ENCODE data around the gene TTLL11. TPM values are rescaled to one million over a fixed set of nuclear protein-coding genes. Genes with fewer than 3 reads are reported as not detected.

The TTLL11 gene
- polyA plus RNA-seq, 2 donors: 2.3 to 4.5 TPM

DNA sequence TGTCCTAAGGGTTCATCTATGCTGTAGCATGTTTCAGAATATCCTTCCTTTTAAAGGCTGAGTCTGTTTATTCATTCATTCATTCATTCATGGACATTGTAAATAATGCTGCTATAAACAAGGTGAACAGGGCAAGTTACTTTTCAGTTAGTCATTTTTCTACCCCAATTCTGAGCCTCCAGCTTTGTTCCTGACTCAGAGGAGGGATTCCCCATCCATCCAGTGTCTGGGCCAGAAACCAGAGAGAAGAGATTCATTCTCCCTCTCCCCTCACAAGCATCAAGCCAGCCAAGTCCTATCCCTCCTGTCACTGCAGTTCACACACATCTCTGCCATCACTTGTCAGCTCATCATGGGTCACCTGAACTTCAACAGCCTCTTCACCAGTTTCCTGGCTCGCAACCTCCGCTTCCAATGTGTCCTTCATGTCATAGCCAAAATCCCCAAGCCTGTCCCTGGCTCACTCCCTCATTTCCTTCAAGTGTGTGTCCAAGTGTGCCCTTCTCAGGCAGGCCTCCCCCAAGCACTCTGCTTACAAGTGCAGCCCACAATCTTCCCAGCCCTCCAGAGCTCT, 203.0 kb downstream of the TTLL11 start:
- Histone ChIP-seq H3K4me1 (ENCODE audit: control insufficient read depth in 2 of 2, insufficient read depth in 2 of 2, low read length in 1 of 2) (no peaks in the 10 kb centered on the region), H3K4me3 (ENCODE audit: low read depth in 1 of 2, low read length in 2 of 2) (no peak overlapping the region), H3K9me3 (ENCODE audit: control insufficient read depth in 2 of 2, insufficient read depth in 1 of 2, low read depth in 1 of 2, low read length in 1 of 2) (peaks cover 0 to under 1% of the 10 kb centered on the region in 2 donors), H3K27ac (ENCODE audit: low read depth in 2 of 2, low read length in 1 of 2) (no peak overlapping the region), H3K27me3 (ENCODE audit: control insufficient read depth in 1 of 2, insufficient read depth in 2 of 2, low read length in 2 of 2) (no peaks in the 10 kb centered on the region), H3K36me3 (ENCODE audit: control insufficient read depth in 2 of 2, insufficient read depth in 2 of 2, low read length in 1 of 2) (no peaks in the 10 kb centered on the region)
- WGBS, 2 donors: 94 to 95% methylated on average over 2 of the region's 2 CpGs

DNA sequence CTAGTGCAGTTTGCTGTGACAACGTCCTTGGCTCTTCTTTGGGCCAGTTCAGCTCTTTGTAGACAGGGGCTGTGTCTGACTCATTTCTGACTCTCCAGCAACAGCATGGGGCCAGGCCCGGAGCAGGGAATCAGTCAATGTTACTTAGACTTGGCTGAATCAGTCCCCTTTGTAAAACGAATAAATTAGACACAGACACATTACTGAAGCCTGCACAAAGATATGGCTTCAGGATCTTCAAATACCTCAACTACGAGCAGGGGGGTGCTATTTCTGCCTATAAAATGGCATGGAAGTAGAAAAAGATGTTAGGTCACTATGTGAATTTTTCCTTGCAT, 204.7 kb downstream of the TTLL11 start:
- H3K36me3 ChIP-seq (ENCODE audit: control insufficient read depth in 2 of 2, insufficient read depth in 2 of 2, low read length in 1 of 2): no peaks in the 10 kb centered on the region
- no peak overlapping the region for H3K4me3 ChIP-seq (ENCODE audit: low read depth in 1 of 2, low read length in 2 of 2)
- no peaks in the 10 kb centered on the region for H3K4me1 ChIP-seq (ENCODE audit: control insufficient read depth in 2 of 2, insufficient read depth in 2 of 2, low read length in 1 of 2)
- no peak overlapping the region for H3K27ac ChIP-seq (ENCODE audit: low read depth in 2 of 2, low read length in 1 of 2)
- no peaks in the 10 kb centered on the region for H3K27me3 ChIP-seq (ENCODE audit: control insufficient read depth in 1 of 2, insufficient read depth in 2 of 2, low read length in 2 of 2)
- H3K9me3 ChIP-seq (ENCODE audit: control insufficient read depth in 2 of 2, insufficient read depth in 1 of 2, low read depth in 1 of 2, low read length in 1 of 2): no peaks in the 10 kb centered on the region
- WGBS, 2 donors: 60 to 65% methylated on average over 4 of the region's 4 CpGs

DNA sequence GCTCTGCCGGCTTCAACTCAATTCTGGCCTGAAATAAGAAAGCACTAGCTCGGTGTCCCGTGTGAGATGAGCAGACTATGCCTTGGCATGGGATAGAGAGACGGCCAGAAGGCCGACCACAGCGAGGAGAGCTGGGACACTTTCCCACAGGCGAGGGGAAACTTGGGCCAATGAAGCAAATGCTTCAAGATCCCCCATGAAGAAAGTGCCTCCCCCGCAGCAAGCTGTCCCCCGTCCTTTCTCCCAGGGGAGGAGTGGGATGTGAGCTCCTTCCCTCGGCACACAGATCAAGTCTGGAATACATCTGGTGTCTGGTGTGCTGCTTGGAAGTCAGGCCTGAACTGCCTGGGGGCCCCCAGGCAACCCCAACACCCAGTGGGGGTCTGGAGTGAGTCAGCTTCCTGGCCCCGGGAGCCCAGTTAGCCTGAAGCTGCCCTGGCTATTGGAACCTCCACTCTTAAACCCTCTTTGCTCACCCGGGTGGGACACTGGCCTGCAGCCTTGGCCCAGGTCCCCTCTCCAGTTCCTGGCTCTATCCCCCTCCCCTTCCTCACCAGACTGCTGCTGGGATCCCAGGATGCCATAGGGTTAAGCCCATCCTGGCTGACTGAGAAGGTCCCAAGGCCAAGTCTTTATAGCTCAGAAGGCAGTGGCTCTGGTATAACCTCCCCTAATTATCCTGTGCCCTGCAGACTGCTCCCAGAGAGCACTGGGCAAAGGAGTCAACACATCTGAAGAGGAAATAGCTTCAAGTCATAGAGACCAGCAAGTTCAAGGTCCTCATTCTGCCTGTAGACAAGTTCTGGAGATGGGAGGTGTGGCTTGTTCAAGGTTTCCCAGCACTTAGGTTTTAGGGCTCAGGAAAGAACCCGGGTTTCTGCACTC, 205.3 kb downstream of the TTLL11 start:
- no peaks in the 10 kb centered on the region for H3K9me3 ChIP-seq (ENCODE audit: control insufficient read depth in 2 of 2, insufficient read depth in 1 of 2, low read depth in 1 of 2, low read length in 1 of 2)
- H3K27ac ChIP-seq (ENCODE audit: low read depth in 2 of 2, low read length in 1 of 2): no peak overlapping the region
- 75 to 83% methylated on average over 13 of the region's 13 CpGs for WGBS, 2 donors
- H3K4me3 ChIP-seq (ENCODE audit: low read depth in 1 of 2, low read length in 2 of 2): no peak overlapping the region
- H3K4me1 ChIP-seq (ENCODE audit: control insufficient read depth in 2 of 2, insufficient read depth in 2 of 2, low read length in 1 of 2): no peaks in the 10 kb centered on the region
- no peaks in the 10 kb centered on the region for H3K27me3 ChIP-seq (ENCODE audit: control insufficient read depth in 1 of 2, insufficient read depth in 2 of 2, low read length in 2 of 2)
- H3K36me3 ChIP-seq (ENCODE audit: control insufficient read depth in 2 of 2, insufficient read depth in 2 of 2, low read length in 1 of 2): no peaks in the 10 kb centered on the region

DNA sequence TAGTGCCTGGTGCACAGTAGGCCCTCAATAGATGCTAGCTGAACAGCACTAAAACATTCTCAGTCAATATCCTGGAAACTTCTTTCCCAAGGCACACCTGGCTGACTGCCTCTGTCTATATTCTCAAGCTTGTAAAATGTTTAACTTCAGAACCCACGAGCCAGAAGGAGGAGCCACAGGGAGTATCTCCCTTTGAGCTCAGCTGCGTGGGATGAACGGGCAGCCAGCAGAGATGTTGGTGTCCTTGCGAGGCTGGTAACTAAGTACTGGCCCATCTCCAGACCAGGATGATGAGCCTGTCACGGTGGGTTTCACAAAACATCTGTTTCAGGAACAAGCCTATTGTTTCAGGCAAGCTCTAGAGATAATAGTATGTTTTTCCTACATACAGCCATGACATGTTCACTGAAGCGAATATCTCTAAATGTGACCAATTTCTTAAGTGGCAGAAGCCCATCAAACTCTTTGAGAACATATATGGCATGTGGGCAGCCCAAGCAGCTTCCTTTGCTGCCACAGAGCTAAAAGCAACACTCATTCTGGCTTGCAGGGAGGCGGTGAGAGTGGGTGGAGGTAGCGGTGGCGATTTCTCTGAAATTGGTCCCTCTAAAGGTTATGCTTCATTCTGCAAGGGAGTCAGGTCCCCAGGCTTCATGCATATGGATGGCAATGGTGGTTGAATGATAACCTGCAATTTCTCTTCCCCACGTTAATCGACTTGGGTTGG, 206.2 kb downstream of the TTLL11 start:
- WGBS, 2 donors: 77 to 83% methylated on average over 11 of the region's 11 CpGs
- H3K27me3 ChIP-seq (ENCODE audit: control insufficient read depth in 1 of 2, insufficient read depth in 2 of 2, low read length in 2 of 2): no peaks in the 10 kb centered on the region
- H3K4me1 ChIP-seq (ENCODE audit: control insufficient read depth in 2 of 2, insufficient read depth in 2 of 2, low read length in 1 of 2): no peaks in the 10 kb centered on the region
- H3K27ac ChIP-seq (ENCODE audit: low read depth in 2 of 2, low read length in 1 of 2): no peak overlapping the region
- H3K4me3 ChIP-seq (ENCODE audit: low read depth in 1 of 2, low read length in 2 of 2): no peak overlapping the region
- H3K36me3 ChIP-seq (ENCODE audit: control insufficient read depth in 2 of 2, insufficient read depth in 2 of 2, low read length in 1 of 2): no peaks in the 10 kb centered on the region
- H3K9me3 ChIP-seq (ENCODE audit: control insufficient read depth in 2 of 2, insufficient read depth in 1 of 2, low read depth in 1 of 2, low read length in 1 of 2): no peaks in the 10 kb centered on the region

DNA sequence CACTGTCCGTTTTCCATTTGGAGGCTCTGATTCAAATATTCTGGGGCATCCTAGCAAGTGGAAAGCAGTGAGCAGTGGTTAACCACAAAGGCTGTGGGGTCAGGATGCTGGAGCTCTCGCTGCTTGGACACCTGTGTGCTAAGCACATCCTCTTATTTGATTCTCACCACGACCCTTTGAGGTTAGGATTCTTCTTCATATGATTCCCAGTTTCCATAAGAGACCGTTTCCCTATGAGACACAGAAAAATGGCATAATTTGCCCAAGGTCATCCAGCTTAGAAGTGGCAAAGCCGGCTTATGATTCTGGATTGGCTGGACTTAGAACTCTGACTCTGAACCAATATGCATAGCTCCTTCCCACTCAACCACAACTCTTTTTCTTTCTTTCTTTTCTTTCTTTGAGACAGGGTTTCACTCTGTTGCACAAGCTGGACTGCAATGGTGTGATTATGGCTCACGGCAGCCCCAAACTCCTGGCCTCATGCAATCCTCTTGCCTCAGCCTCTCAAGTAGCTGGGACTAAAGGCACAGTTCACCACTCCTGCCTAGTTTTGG, 207.7 kb downstream of the TTLL11 start:
- Histone ChIP-seq H3K9me3 (ENCODE audit: control insufficient read depth in 2 of 2, insufficient read depth in 1 of 2, low read depth in 1 of 2, low read length in 1 of 2) (no peaks in the 10 kb centered on the region), H3K27ac (ENCODE audit: low read depth in 2 of 2, low read length in 1 of 2) (no peak overlapping the region), H3K4me1 (ENCODE audit: control insufficient read depth in 2 of 2, insufficient read depth in 2 of 2, low read length in 1 of 2) (no peaks in the 10 kb centered on the region), H3K36me3 (ENCODE audit: control insufficient read depth in 2 of 2, insufficient read depth in 2 of 2, low read length in 1 of 2) (no peaks in the 10 kb centered on the region), H3K4me3 (ENCODE audit: low read depth in 1 of 2, low read length in 2 of 2) (no peak overlapping the region), H3K27me3 (ENCODE audit: control insufficient read depth in 1 of 2, insufficient read depth in 2 of 2, low read length in 2 of 2) (no peaks in the 10 kb centered on the region)
- WGBS, 2 donors: 68 to 77% methylated on average over 6 of the region's 6 CpGs

DNA sequence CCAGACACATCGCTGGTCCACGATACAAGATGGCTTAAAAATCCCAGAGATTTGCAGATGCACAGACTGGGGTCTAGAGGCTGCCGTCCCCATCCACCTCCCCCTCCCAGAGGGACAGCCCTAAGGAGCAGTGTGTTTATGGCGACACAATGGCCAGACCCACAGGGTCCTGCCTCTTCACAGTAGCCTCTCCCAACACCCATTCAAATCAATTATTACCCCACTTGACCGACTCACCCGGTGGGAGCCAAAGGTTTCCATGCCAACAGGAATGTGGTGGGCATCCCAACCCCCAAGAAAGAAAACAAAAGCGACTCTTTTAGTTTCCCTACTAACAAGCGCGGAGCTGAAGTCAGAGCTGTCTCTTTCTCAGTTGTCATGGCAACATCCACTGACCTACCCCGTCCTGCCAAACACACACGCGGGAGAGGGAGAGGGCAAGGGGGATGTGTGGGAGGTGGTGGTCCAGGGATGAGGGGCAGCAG, 209.0 kb downstream of the TTLL11 start:
- no peaks in the 10 kb centered on the region for H3K27me3 ChIP-seq (ENCODE audit: control insufficient read depth in 1 of 2, insufficient read depth in 2 of 2, low read length in 2 of 2)
- H3K27ac ChIP-seq (ENCODE audit: low read depth in 2 of 2, low read length in 1 of 2): no peak overlapping the region
- no peaks in the 10 kb centered on the region for H3K36me3 ChIP-seq (ENCODE audit: control insufficient read depth in 2 of 2, insufficient read depth in 2 of 2, low read length in 1 of 2)
- H3K9me3 ChIP-seq (ENCODE audit: control insufficient read depth in 2 of 2, insufficient read depth in 1 of 2, low read depth in 1 of 2, low read length in 1 of 2): no peaks in the 10 kb centered on the region
- no peak overlapping the region for H3K4me3 ChIP-seq (ENCODE audit: low read depth in 1 of 2, low read length in 2 of 2)
- no peaks in the 10 kb centered on the region for H3K4me1 ChIP-seq (ENCODE audit: control insufficient read depth in 2 of 2, insufficient read depth in 2 of 2, low read length in 1 of 2)
- WGBS, 2 donors: 69 to 71% methylated on average over 12 of the region's 12 CpGs

DNA sequence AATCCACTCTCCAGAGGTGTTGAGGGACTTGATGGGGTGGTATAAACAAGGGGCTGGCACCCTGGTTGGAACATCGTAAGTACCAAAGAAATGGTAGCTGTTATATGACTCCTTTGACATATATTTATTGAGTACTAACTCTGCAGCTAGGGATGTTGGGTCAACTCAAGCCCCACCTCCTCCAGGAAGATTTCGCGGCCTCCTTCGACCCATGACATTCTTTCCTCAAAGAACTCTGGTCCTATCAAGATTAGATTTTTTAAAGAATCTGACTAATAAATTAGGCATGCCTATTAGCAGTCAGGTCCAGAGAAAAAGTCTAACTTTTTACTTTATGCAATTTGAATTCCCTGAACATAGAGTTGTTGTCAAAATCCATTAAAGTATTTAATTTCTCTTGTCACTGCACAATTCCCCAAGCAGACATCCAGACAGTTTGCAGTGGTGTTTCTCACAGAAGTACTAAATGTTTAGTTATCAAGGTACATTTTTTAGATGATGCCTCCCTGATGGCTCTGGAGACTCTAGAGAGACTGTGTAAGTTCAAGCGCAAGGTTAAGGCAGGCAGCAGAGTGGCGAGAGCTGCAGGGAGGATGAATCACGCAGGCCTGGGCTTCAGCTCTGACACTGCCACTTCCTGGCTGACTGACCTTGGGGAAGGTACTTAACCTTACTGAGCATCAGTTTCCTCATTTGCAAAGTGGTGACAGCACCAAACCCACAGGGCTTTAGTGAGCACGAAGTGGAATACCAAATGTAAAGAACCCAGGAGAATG, 209.6 kb downstream of the TTLL11 start:
- Histone ChIP-seq H3K36me3 (ENCODE audit: control insufficient read depth in 2 of 2, insufficient read depth in 2 of 2, low read length in 1 of 2) (no peaks in the 10 kb centered on the region), H3K4me3 (ENCODE audit: low read depth in 1 of 2, low read length in 2 of 2) (no peak overlapping the region), H3K27me3 (ENCODE audit: control insufficient read depth in 1 of 2, insufficient read depth in 2 of 2, low read length in 2 of 2) (no peaks in the 10 kb centered on the region), H3K27ac (ENCODE audit: low read depth in 2 of 2, low read length in 1 of 2) (no peak overlapping the region), H3K4me1 (ENCODE audit: control insufficient read depth in 2 of 2, insufficient read depth in 2 of 2, low read length in 1 of 2) (no peaks in the 10 kb centered on the region), H3K9me3 (ENCODE audit: control insufficient read depth in 2 of 2, insufficient read depth in 1 of 2, low read depth in 1 of 2, low read length in 1 of 2) (no peaks in the 10 kb centered on the region)
- WGBS, 2 donors: 83 to 92% methylated on average over 8 of the region's 8 CpGs

DNA sequence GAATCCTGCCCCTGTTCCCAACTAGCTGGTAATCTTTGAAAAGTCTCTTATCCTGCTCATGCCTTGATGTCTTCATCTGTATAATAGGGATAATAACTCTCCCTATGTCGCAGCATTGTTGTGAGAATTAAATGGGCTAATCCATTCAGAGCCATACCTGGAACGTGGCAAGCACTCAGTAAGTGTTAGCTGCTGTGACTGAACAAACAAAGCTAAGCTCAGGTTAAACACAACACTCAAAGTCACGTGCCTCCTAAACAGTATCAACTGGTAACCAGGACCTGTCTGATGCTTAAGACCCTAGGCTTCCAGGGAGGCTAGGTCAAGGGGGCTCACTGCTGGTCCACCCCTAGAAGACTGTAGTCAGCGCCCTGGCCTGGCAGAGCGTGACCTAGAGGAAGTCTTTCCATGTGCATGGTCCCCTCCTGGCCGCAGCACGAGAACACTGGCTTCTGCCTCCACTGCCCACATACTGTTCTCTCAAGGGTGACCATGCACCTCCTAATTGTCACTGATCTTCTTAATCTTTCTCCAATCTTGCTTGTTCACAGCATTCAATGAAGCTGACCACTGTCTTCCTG, 211.1 kb downstream of the TTLL11 start:
- H3K4me3 ChIP-seq (ENCODE audit: low read depth in 1 of 2, low read length in 2 of 2): no peak overlapping the region
- H3K4me1 ChIP-seq (ENCODE audit: control insufficient read depth in 2 of 2, insufficient read depth in 2 of 2, low read length in 1 of 2): no peaks in the 10 kb centered on the region
- H3K27ac ChIP-seq (ENCODE audit: low read depth in 2 of 2, low read length in 1 of 2): no peak overlapping the region
- WGBS, 2 donors: 76 to 82% methylated on average over 7 of the region's 7 CpGs
- no peaks in the 10 kb centered on the region for H3K27me3 ChIP-seq (ENCODE audit: control insufficient read depth in 1 of 2, insufficient read depth in 2 of 2, low read length in 2 of 2)
- H3K9me3 ChIP-seq (ENCODE audit: control insufficient read depth in 2 of 2, insufficient read depth in 1 of 2, low read depth in 1 of 2, low read length in 1 of 2): no peaks in the 10 kb centered on the region
- H3K36me3 ChIP-seq (ENCODE audit: control insufficient read depth in 2 of 2, insufficient read depth in 2 of 2, low read length in 1 of 2): no peaks in the 10 kb centered on the region

Measured in esophagus (tissue), 2 donors.